ENCODE data around the gene SETD7.

DNA sequence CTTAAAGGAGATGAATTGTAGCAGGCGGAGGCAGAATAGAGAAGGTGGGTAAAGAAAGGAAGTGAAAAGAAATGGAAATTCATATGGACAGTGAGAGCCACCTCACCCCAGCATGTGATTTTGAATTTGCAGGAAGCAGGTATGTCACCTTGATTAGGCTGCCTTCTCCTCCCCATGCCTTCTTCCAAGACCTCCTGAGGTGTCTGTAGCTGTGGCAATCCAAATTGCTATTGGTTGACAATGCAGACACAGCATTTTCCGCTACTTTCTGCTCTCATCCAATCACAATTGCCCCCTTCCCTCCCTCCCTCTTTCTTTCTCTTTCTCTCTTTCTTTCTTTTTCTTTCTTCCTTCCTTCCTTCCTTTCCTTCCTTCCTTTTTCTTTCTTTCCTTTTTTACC lies 63.6 kb downstream of the SETD7 start:
- TF ChIP-seq, protein P1, sequence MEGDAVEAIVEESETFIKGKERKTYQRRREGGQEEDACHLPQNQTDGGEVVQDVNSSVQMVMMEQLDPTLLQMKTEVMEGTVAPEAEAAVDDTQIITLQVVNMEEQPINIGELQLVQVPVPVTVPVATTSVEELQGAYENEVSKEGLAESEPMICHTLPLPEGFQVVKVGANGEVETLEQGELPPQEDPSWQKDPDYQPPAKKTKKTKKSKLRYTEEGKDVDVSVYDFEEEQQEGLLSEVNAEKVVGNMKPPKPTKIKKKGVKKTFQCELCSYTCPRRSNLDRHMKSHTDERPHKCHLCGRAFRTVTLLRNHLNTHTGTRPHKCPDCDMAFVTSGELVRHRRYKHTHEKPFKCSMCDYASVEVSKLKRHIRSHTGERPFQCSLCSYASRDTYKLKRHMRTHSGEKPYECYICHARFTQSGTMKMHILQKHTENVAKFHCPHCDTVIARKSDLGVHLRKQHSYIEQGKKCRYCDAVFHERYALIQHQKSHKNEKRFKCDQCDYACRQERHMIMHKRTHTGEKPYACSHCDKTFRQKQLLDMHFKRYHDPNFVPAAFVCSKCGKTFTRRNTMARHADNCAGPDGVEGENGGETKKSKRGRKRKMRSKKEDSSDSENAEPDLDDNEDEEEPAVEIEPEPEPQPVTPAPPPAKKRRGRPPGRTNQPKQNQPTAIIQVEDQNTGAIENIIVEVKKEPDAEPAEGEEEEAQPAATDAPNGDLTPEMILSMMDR (conservative IDR thresholded peaks at IDR 0.05 in 1 of 2, IDR thresholded peaks at IDR 0.05 in 1 of 2; ENCODE audit: low read depth in 1 of 2, low read length in 2 of 2), result no peak
- TF ChIP-seq EZH2 (IDR thresholded peaks at IDR 0.05; ENCODE audit: low read length, missing control alignments), result no peak

Data from fibroblast of lung (primary cell).